SJCRH30 (cell line): Measurements from ENCODE around the gene OBP2A. TPM values are rescaled to one million over a fixed set of nuclear protein-coding genes. Genes with fewer than 3 reads are reported as not detected.
"Not testable (repeated sequence)": the region's sequence is repeated elsewhere in the genome, so short reads cannot be mapped to it uniquely, and the experiment has no call there.

Source experiments
- DNase-seq, 2 experiments: peaks; one replicate each; pipeline ENCODE4 v3.0.0-alpha.2; 2015 to 2020
- H3K27ac ChIP-seq: fragments of 250-450 bp; sonication (Bioruptor Pico); 2 replicates; pipeline ENCODE4 v1.5.1; 2020; ENCODE audit warnings: mild to moderate bottlenecking, moderate library complexity
- H3K27me3 ChIP-seq: fragments of 250-450 bp; sonication (Bioruptor Pico); 2 replicates; pipeline ENCODE4 v1.5.1; 2020; ENCODE audit warnings: mild to moderate bottlenecking, moderate library complexity
- H3K36me3 ChIP-seq: fragments of 250-450 bp; sonication (Bioruptor Pico); 2 replicates; pipeline ENCODE4 v1.5.1; 2020; ENCODE audit warnings: mild to moderate bottlenecking, moderate library complexity
- H3K4me1 ChIP-seq: fragments of 250-450 bp; sonication (Bioruptor Pico); 2 replicates; pipeline ENCODE4 v1.5.1; 2020; ENCODE audit warnings: mild to moderate bottlenecking, moderate library complexity
- H3K4me3 ChIP-seq: fragments of 250-450 bp; sonication (Bioruptor Pico); 2 replicates; pipeline ENCODE4 v1.5.1; 2020; ENCODE audit warnings: mild to moderate bottlenecking, moderate library complexity
- H3K9me3 ChIP-seq: fragments of 250-450 bp; sonication (Bioruptor Pico); replicated peaks from 2 replicates; pipeline ENCODE4 v1.5.1; 2020; ENCODE audit warnings: mild to moderate bottlenecking, moderate library complexity
- total RNA-seq: library from RNA; depleted of rRNA; stranded (reverse); fragments of >200 nt; shearing (Covaris generic); gene quantifications from 2 replicates; pipeline ENCODE4 v1.2.3, GENCODE V29; 2014

OBP2A gene
- total RNA-seq, 1 experiment from 2014 or later = not detected

DNA sequence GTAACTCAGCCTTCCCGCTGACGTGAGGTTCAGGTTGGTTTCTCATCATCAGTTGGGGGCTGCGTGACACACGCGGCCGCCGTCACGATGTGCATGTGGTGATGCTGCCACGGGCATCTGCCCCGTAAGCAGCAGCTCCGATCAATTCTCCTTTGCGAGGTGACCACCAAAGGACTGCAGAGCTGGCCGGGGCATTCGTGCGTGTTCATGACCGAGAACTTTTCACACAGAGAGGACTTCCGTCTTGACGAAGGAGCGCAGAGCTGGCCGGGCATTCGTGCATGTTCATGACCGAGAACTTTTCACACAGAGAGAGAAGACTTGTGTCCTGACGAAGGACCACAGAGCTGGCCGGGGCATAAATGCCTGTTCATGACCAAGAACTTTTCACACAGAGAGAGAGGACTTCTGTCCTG is 28.5 kb upstream of the OBP2A start:
- no peak overlapping the region for H3K4me3 ChIP-seq
- no peaks in the 10 kb centered on the region for H3K4me1 ChIP-seq
- DNase-seq = no peak
- no peaks in the 10 kb centered on the region for H3K36me3 ChIP-seq
- no peak overlapping the region for H3K27ac ChIP-seq
- no peaks in the 10 kb centered on the region for H3K9me3 ChIP-seq
- peaks cover 19% of the 10 kb centered on the region for H3K27me3 ChIP-seq

DNA sequence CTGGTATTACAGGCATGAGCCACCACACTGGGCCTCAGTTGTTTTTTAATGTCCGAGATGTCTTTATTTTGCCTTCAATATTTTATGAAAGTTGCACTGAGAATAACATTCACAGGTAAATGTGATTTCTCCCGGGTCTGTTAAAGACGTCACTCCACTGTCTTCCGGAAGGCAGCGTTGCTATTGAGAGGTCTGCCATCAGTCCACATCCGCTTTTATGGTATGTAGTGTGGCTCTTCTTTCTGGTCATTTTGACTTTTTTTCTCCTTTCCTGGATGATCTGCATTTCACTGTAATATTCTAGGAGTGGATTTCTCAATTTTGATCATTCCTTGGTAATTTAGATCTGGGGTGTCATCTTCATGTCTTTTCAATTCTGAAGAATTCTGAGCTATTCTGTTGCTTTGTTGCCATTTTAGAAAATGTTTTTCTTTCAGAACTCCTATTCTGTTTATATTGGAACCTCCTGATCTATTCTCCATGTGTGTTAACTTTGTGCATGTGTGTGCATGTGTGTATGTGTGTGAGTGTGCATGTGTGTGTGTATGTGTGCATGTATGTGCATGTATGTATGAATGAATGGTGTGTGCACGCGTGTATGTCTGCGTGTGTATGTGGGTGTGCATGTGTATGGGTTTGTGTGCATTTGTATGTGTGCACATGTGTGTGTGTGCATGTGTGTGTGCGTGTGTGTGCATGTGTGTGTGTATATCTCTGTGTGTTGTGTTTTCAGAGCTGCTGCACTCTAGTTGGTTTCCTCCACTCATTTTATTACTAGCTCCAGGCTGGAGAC is 26.6 kb upstream of the OBP2A start:
- H3K27me3 ChIP-seq = peaks cover 10% of the 10 kb centered on the region; the same call in 1 of the 2 replicates
- no peak overlapping the region for H3K27ac ChIP-seq
- H3K9me3 ChIP-seq = no peaks in the 10 kb centered on the region
- no peaks in the 10 kb centered on the region for H3K4me1 ChIP-seq
- H3K4me3 ChIP-seq = no peak overlapping the region
- H3K36me3 ChIP-seq = no peaks in the 10 kb centered on the region
- DNase-seq = no peak

DNA sequence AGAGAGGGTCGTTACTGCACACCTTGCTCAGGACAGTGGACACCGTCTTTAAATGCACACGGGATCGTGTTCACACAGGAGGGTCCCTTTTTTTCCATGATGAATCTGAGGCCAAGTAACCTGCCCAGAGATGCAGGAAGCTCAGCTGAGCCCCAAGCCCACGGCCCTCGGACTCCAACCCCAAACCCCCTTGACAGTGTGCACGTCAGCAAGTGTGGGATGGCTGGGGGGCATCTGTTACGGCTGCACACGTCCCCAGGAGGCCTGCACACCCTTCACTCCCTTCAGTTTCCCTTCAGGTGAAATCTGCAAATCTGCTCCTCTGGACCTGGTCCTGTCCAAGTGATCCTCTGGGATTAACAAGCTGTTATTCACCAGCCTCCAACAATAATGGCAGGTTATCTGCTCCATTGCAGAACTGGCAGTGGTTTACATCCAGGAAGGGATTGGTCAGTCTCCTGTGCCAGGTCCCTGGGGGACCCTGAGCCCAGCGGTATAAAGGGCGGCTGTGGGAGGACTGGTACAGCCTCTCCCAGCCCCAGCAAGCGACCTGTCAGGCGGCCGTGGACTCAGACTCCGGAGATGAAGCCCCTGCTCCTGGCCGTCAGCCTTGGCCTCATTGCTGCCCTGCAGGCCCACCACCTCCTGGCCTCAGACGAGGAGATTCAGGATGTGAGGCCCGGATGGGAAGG is 24.9 kb upstream of the OBP2A start, which contains the start of gene LCN1:
TSS of gene LCN1 (plus strand) at position 525 of the 692 bp plus-strand sequence. CDS start at position 583, 58 bp downstream.
- DNase-seq = no peak

DNA sequence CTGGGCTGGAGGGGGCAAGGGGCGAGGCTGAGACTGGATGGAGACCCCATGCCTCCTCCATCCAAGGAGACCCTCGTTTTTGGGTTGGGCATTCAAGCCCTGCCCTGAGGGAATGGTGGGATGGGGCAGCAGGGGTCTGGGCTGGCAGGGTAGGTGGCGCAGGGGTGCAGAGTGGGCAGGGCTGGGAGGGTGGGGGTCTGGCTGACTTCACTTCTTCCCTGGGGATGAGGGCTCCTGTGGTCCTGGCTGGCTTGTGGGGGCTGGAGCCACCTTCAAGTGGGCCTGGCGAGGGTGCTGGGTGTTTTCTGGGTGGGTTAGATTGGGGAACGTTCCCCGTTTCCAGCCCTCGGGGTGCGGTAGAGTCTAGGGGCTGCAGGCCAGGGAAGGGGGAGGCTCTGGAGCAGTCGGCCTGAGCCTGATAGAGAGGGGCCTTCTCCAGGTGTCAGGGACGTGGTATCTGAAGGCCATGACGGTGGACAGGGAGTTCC is 24.3 kb upstream of the OBP2A start:
- DNase-seq = no peak
- Histone ChIP-seq H3K4me1 (no peaks in the 10 kb centered on the region), H3K4me3 (no peak overlapping the region), H3K36me3 (no peaks in the 10 kb centered on the region), H3K9me3 (no peaks in the 10 kb centered on the region), H3K27ac (no peak overlapping the region), H3K27me3 (peaks cover 5% of the 10 kb centered on the region; the same call in 1 of the 2 replicates)

More for the DNA sequence above, 24.9 kb upstream of the OBP2A start, which contains the start of gene LCN1:
- Histone ChIP-seq H3K27ac (no peak within 1 kb of the TSS), H3K9me3 (no peaks in the 10 kb centered on the region), H3K36me3 (no peaks in the 10 kb centered on the region), H3K4me3 (no peak within 1 kb of the TSS), H3K4me1 (no peaks in the 10 kb centered on the region), H3K27me3 (peaks cover 5% of the 10 kb centered on the region; the same call in 1 of the 2 replicates)

DNA sequence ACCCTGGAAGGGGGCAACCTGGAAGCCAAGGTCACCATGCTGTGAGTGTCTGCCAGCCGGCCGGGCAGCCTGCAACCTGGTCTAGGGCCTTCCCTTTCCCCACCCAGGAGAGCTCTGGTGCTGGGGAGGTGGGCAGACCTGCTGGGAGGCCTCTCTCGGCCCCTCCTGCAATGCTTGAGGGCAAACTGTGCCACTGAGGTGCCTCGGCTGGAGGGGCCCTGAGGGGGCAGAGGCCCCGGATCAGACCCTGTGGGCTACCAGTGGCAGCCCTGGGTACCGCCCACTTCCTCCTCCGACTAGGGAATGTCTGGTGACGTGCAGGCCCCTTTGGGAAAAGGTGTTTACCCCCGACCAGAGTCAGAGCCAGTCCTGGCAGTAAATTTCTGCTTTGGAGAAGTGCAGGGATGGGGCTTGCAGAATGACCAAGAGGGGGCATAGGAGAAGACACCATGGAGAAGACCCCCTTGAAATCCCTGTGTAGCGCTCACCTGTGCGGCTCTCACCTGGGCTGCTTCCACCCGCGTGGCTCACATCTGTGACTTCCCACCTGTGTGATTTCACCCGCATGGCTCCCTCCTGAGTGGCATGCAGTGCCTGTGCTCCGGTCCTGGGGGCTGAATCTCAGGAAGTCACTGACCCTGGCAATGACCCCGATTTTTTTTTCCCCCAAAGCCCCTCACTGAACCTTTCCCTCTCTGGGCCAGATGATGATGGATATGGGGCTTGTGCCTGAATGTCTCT is 23.6 kb upstream of the OBP2A start:
- Histone ChIP-seq H3K27ac (no peak overlapping the region), H3K27me3 (peaks cover 5% of the 10 kb centered on the region; the same call in 1 of the 2 replicates), H3K4me3 (no peak overlapping the region), H3K36me3 (no peaks in the 10 kb centered on the region), H3K4me1 (no peaks in the 10 kb centered on the region), H3K9me3 (no peaks in the 10 kb centered on the region)
- no peak for DNase-seq

DNA sequence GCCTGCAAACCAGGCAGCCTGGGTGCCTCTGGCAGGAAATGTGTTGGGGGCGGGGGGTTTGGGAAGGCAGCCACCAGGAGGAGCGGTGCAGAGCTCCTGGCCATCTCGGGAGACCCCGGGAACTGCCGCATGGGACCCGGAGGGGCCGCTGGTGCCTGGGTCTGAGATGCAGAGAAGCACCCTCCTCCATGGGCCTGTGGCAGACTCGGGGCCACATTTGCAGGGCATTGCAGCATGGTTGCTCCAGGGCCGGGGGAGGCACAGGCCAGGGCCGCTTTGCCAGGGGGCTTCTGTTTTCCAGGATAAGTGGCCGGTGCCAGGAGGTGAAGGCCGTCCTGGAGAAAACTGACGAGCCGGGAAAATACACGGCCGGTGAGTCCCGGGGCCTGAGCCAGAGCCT is 23.0 kb upstream of the OBP2A start:
- H3K36me3 ChIP-seq = no peaks in the 10 kb centered on the region
- DNase-seq = no peak
- no peaks in the 10 kb centered on the region for H3K4me1 ChIP-seq
- H3K27ac ChIP-seq = no peak overlapping the region
- H3K27me3 ChIP-seq = peaks cover 5% of the 10 kb centered on the region; the same call in 1 of the 2 replicates
- no peaks in the 10 kb centered on the region for H3K9me3 ChIP-seq
- H3K4me3 ChIP-seq = no peak overlapping the region

DNA sequence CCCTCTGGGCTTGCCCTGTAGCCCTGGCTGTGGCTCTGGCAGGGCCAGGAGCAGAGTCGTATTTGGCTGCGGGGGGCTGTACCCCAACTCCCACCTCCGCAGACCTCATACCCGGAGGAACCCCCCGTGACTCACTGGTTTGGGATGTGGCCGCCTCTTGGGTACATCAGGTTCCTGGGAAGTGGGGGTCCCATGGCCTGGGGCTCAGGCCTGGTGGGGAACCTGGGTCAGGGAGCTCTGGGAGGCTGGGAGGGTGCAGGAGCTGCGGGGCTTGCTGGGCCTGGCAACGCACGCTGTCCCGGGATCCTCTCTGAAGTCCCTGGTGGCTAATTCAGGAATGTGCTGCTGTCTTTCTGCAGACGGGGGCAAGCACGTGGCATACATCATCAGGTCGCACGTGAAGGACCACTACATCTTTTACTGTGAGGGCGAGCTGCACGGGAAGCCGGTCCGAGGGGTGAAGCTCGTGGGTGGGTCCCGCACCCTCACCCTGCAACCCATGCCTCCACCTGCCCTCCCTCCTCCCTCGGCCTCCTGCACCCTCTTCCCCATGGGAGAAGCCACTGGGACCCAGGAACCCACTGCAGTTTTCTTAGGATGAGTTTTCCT is 22.3 kb upstream of the OBP2A start:
- Histone ChIP-seq H3K4me1 (no peaks in the 10 kb centered on the region), H3K27me3 (peaks cover 8% of the 10 kb centered on the region), H3K36me3 (no peaks in the 10 kb centered on the region), H3K4me3 (no peak overlapping the region), H3K27ac (no peak overlapping the region), H3K9me3 (no peaks in the 10 kb centered on the region)
- DNase-seq = no peak

DNA sequence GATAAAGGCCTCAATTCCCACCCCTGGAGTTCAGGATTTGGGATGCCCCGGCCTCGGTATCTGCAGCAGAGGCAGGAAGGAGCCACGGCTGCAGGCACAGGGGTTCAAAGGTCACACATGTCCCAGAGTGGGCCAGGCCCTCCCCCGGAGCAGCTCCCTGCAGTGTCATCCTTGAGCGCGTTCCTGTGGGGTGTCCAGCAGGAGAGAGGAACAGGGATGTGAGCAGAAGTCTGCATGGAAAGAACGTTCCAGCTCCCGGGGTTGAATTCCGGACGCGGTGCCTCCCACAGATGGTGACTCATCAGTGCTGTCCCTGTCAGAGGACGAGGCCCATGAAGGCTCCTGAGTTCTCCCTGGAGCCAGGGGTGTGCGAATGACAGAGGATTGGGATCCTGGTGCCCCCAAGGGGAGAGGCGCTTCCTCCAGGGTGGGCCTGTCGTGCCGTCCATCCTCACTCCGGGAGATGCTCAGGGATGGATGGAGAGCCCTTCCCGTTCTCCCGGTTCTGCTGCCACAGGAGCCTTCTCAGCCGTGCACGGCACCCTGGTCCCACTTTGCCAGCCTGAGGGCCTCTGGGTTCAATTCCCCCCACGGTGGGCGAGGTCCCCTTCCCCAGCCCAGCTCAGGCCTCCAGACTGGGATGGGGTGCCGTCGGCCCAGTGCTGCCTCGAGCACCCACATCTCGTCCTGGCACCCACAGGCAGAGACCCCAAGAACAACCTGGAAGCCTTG is 21.6 kb upstream of the OBP2A start:
- H3K36me3 ChIP-seq = no peaks in the 10 kb centered on the region
- H3K4me1 ChIP-seq = no peaks in the 10 kb centered on the region
- H3K9me3 ChIP-seq = no peaks in the 10 kb centered on the region
- DNase-seq = no peak
- no peak overlapping the region for H3K4me3 ChIP-seq
- H3K27me3 ChIP-seq = peaks cover 11% of the 10 kb centered on the region
- no peak overlapping the region for H3K27ac ChIP-seq

DNA sequence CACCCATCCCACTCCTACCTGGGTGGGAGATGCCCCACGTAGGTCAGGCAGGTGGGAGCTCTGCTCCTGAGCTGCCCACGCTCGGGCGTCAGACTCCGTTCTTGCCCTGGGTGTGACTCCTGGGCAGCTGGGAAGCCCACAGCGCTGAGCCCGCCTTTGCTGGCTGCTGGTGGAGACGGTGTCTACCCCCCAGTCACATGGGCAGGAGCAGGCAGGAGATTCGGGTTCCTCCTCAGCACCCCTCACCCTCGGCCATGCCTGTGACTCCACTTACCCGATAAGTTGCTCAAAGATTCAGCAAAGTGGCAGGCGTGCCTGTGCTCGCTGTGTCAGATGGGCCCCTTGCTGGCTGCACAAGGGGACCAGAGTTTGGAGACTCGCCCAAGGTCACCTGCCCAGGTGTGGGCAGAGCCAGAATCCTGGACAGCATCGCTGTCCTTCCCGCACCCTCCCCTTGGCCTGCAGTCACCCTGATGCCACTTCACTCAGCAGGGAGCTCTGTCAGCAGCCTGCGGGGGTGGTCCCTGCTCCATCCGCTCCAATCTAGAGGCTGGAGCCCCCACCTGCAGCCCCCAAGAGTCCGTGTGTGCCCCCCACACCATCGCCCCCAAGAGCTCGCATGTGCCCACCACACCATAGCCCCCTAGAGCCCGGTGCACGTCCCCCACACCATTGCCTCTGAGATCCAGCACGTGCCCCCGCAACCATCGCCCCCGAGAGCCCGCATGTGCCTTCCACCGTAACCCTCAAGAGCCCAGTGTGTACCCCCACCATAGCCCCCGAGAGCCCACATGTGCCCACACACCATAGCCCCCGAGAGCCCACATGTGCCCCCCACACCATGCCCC is 20.5 kb upstream of the OBP2A start:
- Histone ChIP-seq H3K4me3 (no peak overlapping the region), H3K9me3 (no peaks in the 10 kb centered on the region), H3K4me1 (no peaks in the 10 kb centered on the region), H3K27ac (no peak overlapping the region), H3K36me3 (no peaks in the 10 kb centered on the region), H3K27me3 (peaks cover 15% of the 10 kb centered on the region)
- DNase-seq = no peak

DNA sequence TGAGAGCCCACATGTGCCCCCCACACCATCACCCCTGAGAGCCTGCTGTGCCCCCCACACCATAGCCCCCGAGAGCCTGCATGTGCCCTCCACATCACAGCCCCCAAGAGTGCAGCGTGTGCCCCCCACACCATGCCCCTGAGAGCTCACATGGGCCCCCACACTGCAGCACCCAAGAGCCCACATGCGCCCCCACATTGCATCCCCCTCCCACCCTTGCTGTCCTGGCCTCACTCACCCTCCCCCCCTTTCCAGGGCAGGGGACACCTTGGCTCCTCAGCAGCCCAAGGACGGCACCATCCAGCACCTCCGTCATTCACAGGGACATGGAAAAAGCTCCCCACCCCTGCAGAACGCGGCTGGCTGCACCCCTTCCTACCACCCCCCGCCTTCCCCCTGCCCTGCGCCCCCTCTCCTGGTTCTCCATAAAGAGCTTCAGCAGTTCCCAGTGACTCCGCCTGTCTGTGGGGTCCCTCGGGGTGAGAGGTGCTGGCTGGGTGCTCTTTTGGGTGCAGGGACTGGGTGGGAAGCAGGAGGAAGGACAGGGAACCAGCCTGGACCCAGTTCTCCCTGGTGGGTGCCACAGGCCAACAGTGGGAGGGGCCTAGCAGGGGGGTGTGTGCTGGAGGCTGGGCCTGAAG is 19.7 kb upstream of the OBP2A start:
- H3K9me3 ChIP-seq = no peaks in the 10 kb centered on the region
- H3K27me3 ChIP-seq = peaks cover 17% of the 10 kb centered on the region
- H3K4me3 ChIP-seq = no peak overlapping the region
- no peak for DNase-seq
- H3K36me3 ChIP-seq = no peaks in the 10 kb centered on the region
- H3K27ac ChIP-seq = no peak overlapping the region
- no peaks in the 10 kb centered on the region for H3K4me1 ChIP-seq

DNA sequence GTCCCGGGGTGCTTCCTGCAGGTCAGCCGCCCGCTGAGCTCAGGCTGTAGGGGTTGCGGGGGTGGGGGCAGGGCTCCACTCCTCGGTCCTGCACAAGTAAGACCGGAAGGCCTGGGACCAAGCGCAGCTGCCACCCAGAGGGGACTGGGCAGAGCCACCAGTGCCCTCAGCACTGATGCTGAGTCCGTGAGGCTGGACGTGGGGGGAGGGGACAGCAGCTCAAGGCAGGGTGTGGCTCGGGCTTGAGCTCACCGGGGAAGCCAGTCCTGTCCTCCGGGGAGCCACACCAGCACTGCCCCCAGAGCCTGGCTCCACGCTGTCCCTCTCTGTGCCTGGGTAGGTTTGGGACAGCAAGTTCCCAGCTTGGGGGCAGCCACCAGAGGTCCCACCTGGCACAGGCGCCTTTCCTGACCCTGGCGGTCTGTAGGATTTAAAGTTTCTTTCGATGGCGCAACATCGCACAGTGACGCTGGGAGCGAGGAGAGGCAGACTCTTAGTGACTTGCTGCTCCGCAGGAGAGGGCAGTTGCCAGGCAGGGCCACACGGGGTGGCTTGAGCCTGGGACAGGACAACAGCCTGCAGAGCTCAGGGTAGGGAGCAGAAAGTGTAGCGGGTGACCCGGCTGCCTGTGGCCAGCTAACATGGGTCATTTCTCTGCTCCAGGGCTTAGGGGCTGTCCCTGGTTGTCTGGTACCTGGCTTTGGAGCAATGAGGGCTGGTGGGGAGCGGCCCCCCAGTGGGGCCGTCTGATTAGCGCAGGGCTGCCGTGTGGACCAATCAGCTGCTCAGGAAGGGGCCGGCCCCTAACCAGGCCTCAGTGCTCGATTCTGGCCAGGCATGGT is 19.0 kb upstream of the OBP2A start:
- no peaks in the 10 kb centered on the region for H3K4me1 ChIP-seq
- H3K27ac ChIP-seq = no peak overlapping the region
- no peaks in the 10 kb centered on the region for H3K9me3 ChIP-seq
- H3K27me3 ChIP-seq = peaks cover 17% of the 10 kb centered on the region
- no peaks in the 10 kb centered on the region for H3K36me3 ChIP-seq
- H3K4me3 ChIP-seq = no peak overlapping the region
- DNase-seq = no peak

DNA sequence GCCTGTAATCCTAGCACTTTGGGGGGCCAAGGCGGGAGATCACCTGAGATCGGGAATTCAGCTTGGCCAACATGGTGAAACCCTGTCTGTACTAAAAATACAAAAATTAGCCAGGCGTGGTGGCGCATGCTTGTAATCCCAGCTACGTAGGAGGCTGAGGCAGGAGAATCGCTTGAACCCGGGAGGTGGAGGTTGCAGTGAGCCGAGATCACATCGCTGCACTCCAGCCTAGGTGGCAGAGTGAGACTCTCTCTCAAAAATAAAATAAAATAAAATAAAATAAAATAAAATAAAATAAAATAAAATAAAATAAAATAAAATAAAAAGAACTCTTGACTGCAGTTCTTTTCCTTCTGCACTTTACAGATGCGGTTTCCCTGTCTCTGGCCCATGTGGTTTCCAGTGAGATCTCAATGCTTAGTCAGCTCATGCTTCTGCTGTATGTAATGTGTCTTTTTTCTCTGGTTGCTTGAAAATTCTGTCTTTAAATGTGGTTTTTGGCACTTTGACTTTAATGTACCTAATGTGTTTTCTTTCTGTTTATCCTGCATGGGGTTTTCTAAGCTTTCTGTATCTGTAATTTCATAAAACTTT is 17.0 kb upstream of the OBP2A start:
- peaks cover 22% of the 10 kb centered on the region for H3K27me3 ChIP-seq
- not testable (repeated sequence) for H3K36me3 ChIP-seq, H3K9me3 ChIP-seq, H3K4me3 ChIP-seq, DNase-seq, H3K4me1 ChIP-seq, H3K27ac ChIP-seq
